HUES6 (cell line): ENCODE measurements around the gene MED26.

Source experiments
- H3K27ac ChIP-seq: 2 replicates; pipeline ENCODE4 v1.7.0; 2013; ENCODE audit warnings: low read depth, mild to moderate bottlenecking, low read length, inconsistent platforms
- H3K27me3 ChIP-seq: 2 replicates; pipeline ENCODE4 v1.6.1; 2013; ENCODE audit warnings: low read length; ENCODE audit not compliant: control insufficient read depth, insufficient read depth
- H3K36me3 ChIP-seq: 2 replicates; pipeline ENCODE4 v1.6.1; 2013; ENCODE audit warnings: low read length; ENCODE audit not compliant: control insufficient read depth, insufficient read depth
- H3K4me1 ChIP-seq: 2 replicates; pipeline ENCODE4 v1.6.1; 2013; ENCODE audit warnings: low read length; ENCODE audit not compliant: control insufficient read depth, insufficient read depth
- H3K4me3 ChIP-seq: 2 replicates; pipeline ENCODE4 v1.5.1; 2013; ENCODE audit warnings: low read depth, low read length
- H3K9ac ChIP-seq: one replicate; pipeline ENCODE4 v1.6.1; 2013; ENCODE audit warnings: mild to moderate bottlenecking, low read length
- H3K9me3 ChIP-seq: 2 replicates; pipeline ENCODE4 v1.6.1; 2013; ENCODE audit warnings: low read depth, low read length; ENCODE audit not compliant: control insufficient read depth, insufficient read depth

The MED26 gene

GRCh38 chr19:16613841-16614240 lies 14.2 kb downstream of the MED26 start:
- Histone ChIP-seq H3K36me3 (no peaks in the 10 kb centered on the region), H3K27ac (no peak overlapping the region), H3K4me3 (no peak overlapping the region), H3K9me3 (no peaks in the 10 kb centered on the region), H3K9ac (no peak overlapping the region), H3K27me3 (no peaks in the 10 kb centered on the region), H3K4me1 (peaks cover 15% of the 10 kb centered on the region; the same call in 1 of the 2 replicates)

GRCh38 chr19:16612636-16613035 lies 15.4 kb downstream of the MED26 start:
- no peak overlapping the region for H3K9ac ChIP-seq
- no peaks in the 10 kb centered on the region for H3K36me3 ChIP-seq
- H3K4me1 ChIP-seq: peaks cover 15% of the 10 kb centered on the region; the same call in 1 of the 2 replicates
- H3K9me3 ChIP-seq: no peaks in the 10 kb centered on the region
- H3K27me3 ChIP-seq: no peaks in the 10 kb centered on the region
- H3K27ac ChIP-seq: no peak overlapping the region
- no peak overlapping the region for H3K4me3 ChIP-seq

- no peak overlapping the region for H3K4me3 ChIP-seq
- H3K27me3 ChIP-seq: no peaks in the 10 kb centered on the region
- H3K9me3 ChIP-seq: no peaks in the 10 kb centered on the region
- no peak overlapping the region for H3K27ac ChIP-seq
- no peaks in the 10 kb centered on the region for H3K36me3 ChIP-seq
- H3K4me1 ChIP-seq: peaks cover 10% of the 10 kb centered on the region; the same call in 1 of the 2 replicates
- no peak overlapping the region for H3K9ac ChIP-seq
Measured at GRCh38 chr19:16611121-16611520, 16.9 kb downstream of the MED26 start.

- H3K27ac ChIP-seq: no peak overlapping the region
- no peaks in the 10 kb centered on the region for H3K27me3 ChIP-seq
- H3K4me1 ChIP-seq: peaks cover 2% of the 10 kb centered on the region; the same call in 1 of the 2 replicates
- no peak overlapping the region for H3K9ac ChIP-seq
- no peaks in the 10 kb centered on the region for H3K36me3 ChIP-seq
- H3K9me3 ChIP-seq: no peaks in the 10 kb centered on the region
- H3K4me3 ChIP-seq: no peak overlapping the region
Measured at GRCh38 chr19:16609511-16610200, 18.3 kb downstream of the MED26 start.

GRCh38 chr19:16608290-16608739 lies 19.7 kb downstream of the MED26 start:
- H3K9me3 ChIP-seq: no peaks in the 10 kb centered on the region
- H3K4me3 ChIP-seq: no peak overlapping the region
- H3K27me3 ChIP-seq: no peaks in the 10 kb centered on the region
- no peaks in the 10 kb centered on the region for H3K36me3 ChIP-seq
- H3K4me1 ChIP-seq: no peaks in the 10 kb centered on the region
- no peak overlapping the region for H3K27ac ChIP-seq
- no peak overlapping the region for H3K9ac ChIP-seq

GRCh38 chr19:16607819-16608218 lies 20.2 kb downstream of the MED26 start:
- Histone ChIP-seq H3K36me3 (no peaks in the 10 kb centered on the region), H3K9ac (no peak overlapping the region), H3K4me3 (no peak overlapping the region), H3K27ac (no peak overlapping the region), H3K9me3 (no peaks in the 10 kb centered on the region), H3K4me1 (no peaks in the 10 kb centered on the region), H3K27me3 (no peaks in the 10 kb centered on the region)

GRCh38 chr19:16605553-16605994 lies 22.4 kb downstream of the MED26 start:
- H3K9me3 ChIP-seq: no peaks in the 10 kb centered on the region
- H3K27me3 ChIP-seq: no peaks in the 10 kb centered on the region
- H3K4me3 ChIP-seq: no peak overlapping the region
- H3K9ac ChIP-seq: no peak overlapping the region
- no peak overlapping the region for H3K27ac ChIP-seq
- H3K4me1 ChIP-seq: no peaks in the 10 kb centered on the region
- no peaks in the 10 kb centered on the region for H3K36me3 ChIP-seq

- Histone ChIP-seq H3K4me3 (no peak overlapping the region), H3K27me3 (no peaks in the 10 kb centered on the region), H3K36me3 (no peaks in the 10 kb centered on the region), H3K9me3 (no peaks in the 10 kb centered on the region), H3K9ac (no peak overlapping the region), H3K4me1 (no peaks in the 10 kb centered on the region), H3K27ac (no peak overlapping the region)
Measured at GRCh38 chr19:16605115-16605514, 22.9 kb downstream of the MED26 start.

- H3K9ac ChIP-seq: no peak overlapping the region
- no peaks in the 10 kb centered on the region for H3K4me1 ChIP-seq
Measured at GRCh38 chr19:16604615-16605014, 23.4 kb downstream of the MED26 start.

GRCh38 chr19:16603090-16603489 lies 24.9 kb downstream of the MED26 start:
- H3K4me1 ChIP-seq: no peaks in the 10 kb centered on the region
- H3K4me3 ChIP-seq: no peak overlapping the region
- no peaks in the 10 kb centered on the region for H3K36me3 ChIP-seq
- no peak overlapping the region for H3K27ac ChIP-seq
- H3K9ac ChIP-seq: no peak overlapping the region
- H3K27me3 ChIP-seq: no peaks in the 10 kb centered on the region
- H3K9me3 ChIP-seq: no peaks in the 10 kb centered on the region

More at GRCh38 chr19:16604615-16605014, 23.4 kb downstream of the MED26 start:
- Histone ChIP-seq H3K4me3 (no peak overlapping the region), H3K36me3 (no peaks in the 10 kb centered on the region), H3K27me3 (no peaks in the 10 kb centered on the region), H3K9me3 (no peaks in the 10 kb centered on the region), H3K27ac (no peak overlapping the region)

GRCh38 chr19:16601378-16602052 lies 26.5 kb downstream of the MED26 start:
- Histone ChIP-seq H3K36me3 (no peaks in the 10 kb centered on the region), H3K27ac (no peak overlapping the region), H3K9me3 (no peaks in the 10 kb centered on the region), H3K9ac (no peak overlapping the region), H3K4me1 (no peaks in the 10 kb centered on the region), H3K4me3 (no peak overlapping the region), H3K27me3 (no peaks in the 10 kb centered on the region)
